Effector memory CD4-positive, alpha-beta T cell (primary cell): Measurements from ENCODE around the gene SPIRE1.
"Not testable (repeated sequence)": the region's sequence is repeated elsewhere in the genome, so short reads cannot be mapped to it uniquely, and the experiment has no call there.

Experiments used
- DNase-seq, 3 donors: peaks; one replicate each; pipeline ENCODE4 v3.0.0-alpha.2; 2020
- H3K27ac ChIP-seq: 2 replicates; pipeline ENCODE4 v1.7.0; 2013; ENCODE audit warnings: mild to moderate bottlenecking, low read length, moderate library complexity; ENCODE audit not compliant: insufficient read depth, poor library complexity, severe bottlenecking
- H3K27me3 ChIP-seq: replicated peaks from 2 replicates; pipeline ENCODE4 v1.7.0; 2013; ENCODE audit warnings: mild to moderate bottlenecking, low read length; ENCODE audit not compliant: insufficient read depth, control insufficient read depth, poor library complexity, severe bottlenecking
- H3K36me3 ChIP-seq: 2 replicates; pipeline ENCODE4 v1.7.0; 2013; ENCODE audit warnings: mild to moderate bottlenecking, low read length, moderate library complexity; ENCODE audit not compliant: control insufficient read depth, insufficient read depth
- H3K4me1 ChIP-seq: 2 replicates; pipeline ENCODE4 v1.7.0; 2013; ENCODE audit warnings: low read length, mild to moderate bottlenecking; ENCODE audit not compliant: control insufficient read depth, insufficient read depth, poor library complexity, severe bottlenecking
- H3K4me3 ChIP-seq: 2 replicates; pipeline ENCODE4 v1.7.0; 2013; ENCODE audit warnings: low read length, low read depth, mild to moderate bottlenecking; ENCODE audit not compliant: insufficient read depth, poor library complexity, severe bottlenecking
- H3K9me3 ChIP-seq: 2 replicates; pipeline ENCODE4 v1.7.0; 2013; ENCODE audit warnings: mild to moderate bottlenecking, low read length, moderate library complexity; ENCODE audit not compliant: control insufficient read depth

Gene SPIRE1

GRCh38 chr18:12500986-12501385, 156.9 kb downstream of the SPIRE1 start:
- Histone ChIP-seq H3K9me3 (no peaks in the 10 kb centered on the region), H3K4me1 (no peaks in the 10 kb centered on the region), H3K27me3 (no peaks in the 10 kb centered on the region), H3K27ac (no peak overlapping the region), H3K4me3 (no peak overlapping the region), H3K36me3 (no peaks in the 10 kb centered on the region)
- DNase-seq: no peak

- H3K9me3 ChIP-seq: no peaks in the 10 kb centered on the region
- DNase-seq: no peak
- no peaks in the 10 kb centered on the region for H3K36me3 ChIP-seq
- H3K27ac ChIP-seq: no peak overlapping the region
- no peaks in the 10 kb centered on the region for H3K4me1 ChIP-seq
- no peak overlapping the region for H3K4me3 ChIP-seq
- H3K27me3 ChIP-seq: no peaks in the 10 kb centered on the region
Observed at GRCh38 chr18:12497839-12498238, 160.1 kb downstream of the SPIRE1 start.

- H3K9me3 ChIP-seq: no peaks in the 10 kb centered on the region
- no peaks in the 10 kb centered on the region for H3K27me3 ChIP-seq
- no peaks in the 10 kb centered on the region for H3K4me1 ChIP-seq
- H3K4me3 ChIP-seq: no peak overlapping the region
- no peaks in the 10 kb centered on the region for H3K36me3 ChIP-seq
- no peak for DNase-seq
- H3K27ac ChIP-seq: no peak overlapping the region
Observed at GRCh38 chr18:12497296-12497695, 160.6 kb downstream of the SPIRE1 start.

- H3K27ac ChIP-seq: no peak overlapping the region
- no peaks in the 10 kb centered on the region for H3K36me3 ChIP-seq
- no peak overlapping the region for H3K4me3 ChIP-seq
- no peaks in the 10 kb centered on the region for H3K27me3 ChIP-seq
- H3K9me3 ChIP-seq: no peaks in the 10 kb centered on the region
- H3K4me1 ChIP-seq: no peaks in the 10 kb centered on the region
- DNase-seq: no peak
Observed at GRCh38 chr18:12492907-12493306, 165.0 kb downstream of the SPIRE1 start.

GRCh38 chr18:12491611-12492435, 166.1 kb downstream of the SPIRE1 start:
- Histone ChIP-seq H3K27ac (no peak overlapping the region), H3K27me3 (no peaks in the 10 kb centered on the region), H3K4me1 (no peaks in the 10 kb centered on the region), H3K36me3 (no peaks in the 10 kb centered on the region), H3K9me3 (no peaks in the 10 kb centered on the region), H3K4me3 (no peak overlapping the region)
- no peak for DNase-seq

GRCh38 chr18:12485479-12486105, 172.3 kb downstream of the SPIRE1 start:
- DNase-seq: no peak
- Histone ChIP-seq H3K27ac (no peak overlapping the region), H3K4me1 (no peaks in the 10 kb centered on the region), H3K4me3 (no peak overlapping the region), H3K9me3 (no peaks in the 10 kb centered on the region), H3K36me3 (no peaks in the 10 kb centered on the region), H3K27me3 (no peaks in the 10 kb centered on the region)

- not testable (repeated sequence) for H3K27me3 ChIP-seq, H3K9me3 ChIP-seq, H3K4me1 ChIP-seq, DNase-seq, H3K36me3 ChIP-seq, H3K27ac ChIP-seq, H3K4me3 ChIP-seq
Observed at GRCh38 chr18:12481915-12482314, 176.0 kb downstream of the SPIRE1 start.

GRCh38 chr18:12479982-12480381, 177.9 kb downstream of the SPIRE1 start:
- no peak overlapping the region for H3K27ac ChIP-seq
- no peaks in the 10 kb centered on the region for H3K27me3 ChIP-seq
- no peaks in the 10 kb centered on the region for H3K36me3 ChIP-seq
- H3K4me3 ChIP-seq: no peak overlapping the region
- no peaks in the 10 kb centered on the region for H3K9me3 ChIP-seq
- H3K4me1 ChIP-seq: no peaks in the 10 kb centered on the region
- DNase-seq: no peak

GRCh38 chr18:12479536-12479935, 178.4 kb downstream of the SPIRE1 start:
- H3K4me1 ChIP-seq: no peaks in the 10 kb centered on the region
- no peak overlapping the region for H3K4me3 ChIP-seq
- H3K36me3 ChIP-seq: no peaks in the 10 kb centered on the region
- H3K27ac ChIP-seq: no peak overlapping the region
- DNase-seq: no peak
- H3K9me3 ChIP-seq: no peaks in the 10 kb centered on the region
- H3K27me3 ChIP-seq: no peaks in the 10 kb centered on the region

- no peaks in the 10 kb centered on the region for H3K27me3 ChIP-seq
- no peak for DNase-seq
- no peaks in the 10 kb centered on the region for H3K4me1 ChIP-seq
- no peaks in the 10 kb centered on the region for H3K36me3 ChIP-seq
- H3K4me3 ChIP-seq: no peak overlapping the region
- no peaks in the 10 kb centered on the region for H3K9me3 ChIP-seq
- no peak overlapping the region for H3K27ac ChIP-seq
Observed at GRCh38 chr18:12478269-12479047, 179.4 kb downstream of the SPIRE1 start.
